GM10847 (cell line): ENCODE results near the gene FAS.
A peak's percentile ranks its signal among the peaks of the same experiment; 100 is the strongest.

Experiments
- POLR2A ChIP-seq: IDR thresholded peaks from 2 replicates; pipeline ENCODE4 v1.6.1; 2011; ENCODE audit not compliant: insufficient read length; ENCODE audit errors: extremely low read depth

FAS gene

DNA sequence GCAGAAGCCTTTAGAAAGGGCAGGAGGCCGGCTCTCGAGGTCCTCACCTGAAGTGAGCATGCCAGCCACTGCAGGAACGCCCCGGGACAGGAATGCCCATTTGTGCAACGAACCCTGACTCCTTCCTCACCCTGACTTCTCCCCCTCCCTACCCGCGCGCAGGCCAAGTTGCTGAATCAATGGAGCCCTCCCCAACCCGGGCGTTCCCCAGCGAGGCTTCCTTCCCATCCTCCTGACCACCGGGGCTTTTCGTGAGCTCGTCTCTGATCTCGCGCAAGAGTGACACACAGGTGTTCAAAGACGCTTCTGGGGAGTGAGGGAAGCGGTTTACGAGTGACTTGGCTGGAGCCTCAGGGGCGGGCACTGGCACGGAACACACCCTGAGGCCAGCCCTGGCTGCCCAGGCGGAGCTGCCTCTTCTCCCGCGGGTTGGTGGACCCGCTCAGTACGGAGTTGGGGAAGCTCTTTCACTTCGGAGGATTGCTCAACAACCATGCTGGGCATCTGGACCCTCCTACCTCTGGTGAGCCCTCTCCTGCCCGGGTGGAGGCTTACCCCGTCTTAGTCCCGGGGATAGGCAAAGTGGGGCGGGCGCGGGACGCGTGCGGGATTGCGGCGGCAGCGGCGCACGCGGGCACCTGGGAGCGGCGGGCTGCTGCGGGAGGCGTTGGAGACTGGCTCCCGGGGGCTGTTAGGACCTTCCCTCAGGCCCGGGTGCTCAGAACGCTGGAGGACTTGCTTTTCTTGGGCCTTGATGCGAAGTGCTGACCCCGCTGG is at the start of gene FAS:
Gene FAS, plus strand, starts transcription at position 415 of the 777 bp plus-strand sequence. Its CDS starts 79 bp downstream, at position 494.
- peak; percentile 71 for TF ChIP-seq POLR2A

DNA sequence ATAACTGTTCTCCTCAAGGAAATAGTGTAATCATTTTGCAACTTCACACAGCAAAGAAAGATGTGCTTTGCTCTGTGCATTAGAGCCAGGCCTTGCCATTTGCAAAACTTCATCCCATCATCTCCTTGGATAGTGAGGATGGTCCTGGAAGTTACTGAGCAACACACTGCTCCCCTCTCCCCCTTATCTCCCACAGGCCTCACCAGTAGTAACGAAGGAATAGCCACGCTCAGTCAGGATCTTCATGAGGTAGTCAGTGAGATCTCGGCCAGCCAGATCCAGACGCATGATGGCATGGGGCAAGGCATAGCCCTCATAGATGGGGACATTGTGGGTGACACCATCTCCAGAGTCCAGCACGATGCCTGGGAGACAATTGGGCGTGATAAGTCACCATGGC is 49.6 kb upstream of the FAS start:
- no peak for TF ChIP-seq POLR2A

DNA sequence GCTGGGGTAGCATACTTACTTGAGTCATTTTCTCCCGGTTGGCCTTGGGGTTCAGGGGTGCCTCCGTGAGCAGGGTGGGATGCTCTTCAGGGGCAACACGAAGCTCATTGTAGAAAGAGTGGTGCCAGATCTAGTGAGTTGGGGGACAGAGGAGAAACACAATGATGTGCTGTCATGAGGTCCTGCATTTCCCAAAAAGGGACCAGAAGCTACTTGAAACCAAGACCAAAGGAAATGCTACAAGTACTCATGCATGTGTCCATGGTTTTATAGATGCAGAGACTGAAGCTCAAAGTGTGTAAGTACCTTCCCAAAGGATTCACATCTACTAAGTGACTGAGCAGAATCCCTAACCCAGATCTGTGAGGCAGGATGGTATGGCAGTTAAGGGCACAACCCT is 46.8 kb upstream of the FAS start:
- no peak for TF ChIP-seq POLR2A

DNA sequence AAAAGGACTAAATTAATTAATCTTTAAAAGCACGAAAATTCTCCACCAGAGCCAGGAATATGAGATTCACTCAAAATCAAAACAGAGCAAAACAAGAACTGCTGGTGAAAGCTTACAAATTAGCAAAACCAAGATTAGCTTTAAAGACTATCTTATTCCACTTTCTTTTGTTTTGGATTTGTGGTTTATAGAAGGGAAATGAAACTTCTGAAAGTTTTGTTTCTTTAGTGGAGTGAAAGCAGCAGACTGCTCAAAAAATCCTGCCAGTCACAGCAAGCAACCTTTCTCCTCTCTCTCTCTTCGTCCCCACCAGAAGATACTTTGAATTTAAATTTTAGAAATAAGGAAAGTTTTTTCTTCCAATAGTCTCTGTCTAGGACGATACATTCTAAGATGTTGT is 45.8 kb upstream of the FAS start:
- TF ChIP-seq POLR2A: no peak

DNA sequence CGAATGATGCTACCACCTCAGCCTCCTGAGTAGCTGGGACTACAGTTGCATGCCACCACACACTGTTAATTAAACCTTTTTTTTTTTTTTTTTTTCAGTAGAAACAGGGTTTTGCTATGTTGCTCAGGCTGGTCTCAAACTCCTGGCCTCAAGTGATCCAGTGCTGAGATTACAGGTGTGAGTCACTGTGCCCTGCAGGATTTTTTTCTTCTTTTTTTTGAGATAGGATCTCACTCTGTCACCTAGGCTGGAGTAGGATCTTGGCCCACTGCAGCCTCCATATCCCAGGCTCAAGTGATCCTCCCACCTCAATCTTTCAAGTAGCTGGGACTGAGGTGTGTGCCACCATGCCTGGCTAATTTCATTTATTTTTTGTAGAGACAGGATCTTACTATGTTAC is 44.4 kb upstream of the FAS start:
- TF ChIP-seq POLR2A: no peak

DNA sequence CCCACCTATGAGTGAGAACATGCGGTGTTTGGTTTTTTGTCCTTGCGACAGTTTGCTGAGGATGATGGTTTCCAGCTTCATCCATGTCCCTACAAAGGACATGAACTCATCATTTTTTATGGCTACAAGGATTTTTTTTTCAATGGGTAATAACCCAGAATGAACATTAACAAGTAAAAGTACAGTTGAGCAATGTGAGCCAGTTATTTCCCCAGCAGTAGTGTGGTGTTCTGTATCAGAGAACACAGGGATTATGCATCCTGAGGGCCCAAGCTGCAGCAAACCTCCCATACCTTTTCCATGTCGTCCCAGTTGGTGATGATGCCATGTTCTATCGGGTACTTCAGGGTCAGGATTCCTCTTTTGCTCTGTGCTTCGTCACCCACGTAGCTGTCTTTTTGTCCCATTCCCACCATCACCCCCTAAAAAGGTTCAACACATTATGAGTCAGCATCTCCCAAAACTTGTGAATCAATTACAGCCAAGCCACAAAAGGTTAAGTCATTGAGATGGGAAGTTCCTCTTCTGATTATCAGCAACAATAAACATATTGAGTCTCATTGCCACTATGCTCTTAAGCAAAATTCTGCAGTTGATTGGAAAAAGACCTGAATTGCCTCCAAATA is 43.5 kb upstream of the FAS start:
- TF ChIP-seq POLR2A: no peak

DNA sequence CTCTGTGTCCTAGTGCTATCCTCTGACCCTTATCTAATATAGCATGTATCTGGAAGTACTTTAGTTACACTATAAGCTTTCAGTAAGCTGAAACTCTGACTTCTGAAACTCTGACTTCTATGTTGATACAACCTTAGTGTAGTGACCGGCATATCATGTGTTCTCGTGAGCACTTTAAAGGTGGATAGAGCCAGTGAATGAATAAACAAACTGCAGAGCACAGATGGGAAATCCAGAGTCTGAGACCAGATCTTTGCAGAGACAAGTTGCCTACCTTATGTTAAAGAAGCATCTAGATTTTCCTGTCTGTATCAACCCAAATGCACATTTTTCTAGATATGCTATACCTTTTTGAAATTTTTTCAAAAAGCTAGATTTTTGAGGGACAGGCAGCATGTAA is 41.5 kb upstream of the FAS start:
- TF ChIP-seq POLR2A: no peak

DNA sequence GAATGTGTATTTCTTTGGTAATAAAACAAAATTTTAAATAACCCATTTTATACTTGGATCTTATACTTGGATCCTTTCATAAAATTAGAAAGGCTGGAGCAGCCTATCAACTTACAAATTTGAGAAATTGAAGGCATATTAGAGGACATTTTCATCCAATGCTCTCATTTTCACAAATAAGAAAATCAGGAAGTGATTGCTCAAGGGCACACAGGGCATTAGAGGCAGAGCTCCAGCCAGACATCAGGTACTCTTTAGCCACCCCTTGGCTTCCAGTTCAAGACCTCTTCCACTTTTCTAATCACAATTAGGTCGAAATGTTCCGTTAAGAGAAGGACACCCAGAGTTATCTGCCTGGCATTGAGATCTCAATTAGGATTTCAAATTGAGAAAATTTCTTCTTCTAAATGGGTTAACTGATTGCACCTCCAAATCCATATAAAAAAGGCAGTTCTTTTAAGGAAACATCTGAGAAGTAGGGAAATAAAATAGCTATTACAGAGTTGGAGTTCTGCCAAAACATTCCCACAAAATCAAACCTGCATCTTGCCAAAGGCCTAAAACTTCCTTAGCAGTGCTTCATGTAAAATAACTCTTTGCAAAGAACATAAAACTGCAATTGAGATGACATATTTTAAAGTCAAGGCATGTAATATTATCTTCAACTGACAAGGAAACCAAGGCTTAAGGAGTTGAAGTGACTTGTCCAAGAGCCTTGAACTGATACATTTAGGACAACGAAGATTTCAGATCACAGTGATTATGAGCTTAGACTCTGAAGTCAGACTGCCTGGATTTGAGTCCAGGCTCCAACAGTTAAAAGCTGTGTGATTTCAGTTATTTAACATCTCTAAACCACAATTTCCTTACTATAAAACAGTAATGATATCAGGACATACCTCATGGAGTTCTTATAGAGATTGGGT is 40.4 kb upstream of the FAS start:
- TF ChIP-seq POLR2A: no peak

DNA sequence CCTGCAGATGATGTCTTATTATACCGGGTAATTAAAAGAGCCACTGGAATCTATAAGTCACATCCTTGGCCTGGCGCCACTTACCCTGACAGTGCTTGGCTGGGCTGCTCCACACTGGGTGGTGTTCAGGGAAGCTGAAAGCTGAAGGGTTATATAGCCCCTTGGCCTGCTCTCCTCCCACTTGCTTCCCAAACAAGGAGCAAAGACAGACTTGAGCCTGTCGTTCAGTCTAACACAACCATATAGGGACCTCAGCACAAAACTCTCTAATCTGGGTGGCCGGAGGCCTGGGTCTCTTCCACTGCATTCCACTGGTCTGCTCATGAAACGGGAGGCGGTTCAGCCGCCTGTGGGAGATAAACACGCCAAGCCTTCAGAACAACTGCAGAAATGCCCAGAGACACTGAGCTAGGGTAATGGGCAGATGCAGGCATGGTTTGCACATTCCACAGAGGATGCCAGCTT is 37.9 kb upstream of the FAS start, which contains the start of gene ACTA2:
Gene ACTA2, minus strand, starts transcription at position 127 of the 465 bp plus-strand sequence. CDS start 3,843 bp downstream, outside the sequence.
- TF ChIP-seq POLR2A: no peak

DNA sequence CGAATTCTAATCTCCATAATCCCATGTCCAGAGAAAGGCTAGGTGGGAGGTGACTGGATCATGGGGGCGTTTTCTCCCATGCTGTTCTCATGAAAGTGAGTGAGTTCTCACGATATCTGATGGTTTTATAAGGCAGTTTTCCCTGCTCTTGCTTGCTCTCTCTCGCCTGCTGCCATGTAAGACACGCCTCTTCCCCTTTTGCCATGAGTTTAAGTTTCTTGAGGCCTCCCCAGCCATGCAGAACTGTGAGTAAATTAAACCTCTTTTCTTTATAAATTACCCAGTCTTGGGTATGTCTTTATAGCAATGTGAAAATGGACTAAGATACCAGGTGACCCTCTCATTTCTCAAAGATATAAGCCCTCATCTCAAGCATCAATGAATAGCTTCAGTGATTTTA is 36.9 kb upstream of the FAS start:
- TF ChIP-seq POLR2A: no peak

DNA sequence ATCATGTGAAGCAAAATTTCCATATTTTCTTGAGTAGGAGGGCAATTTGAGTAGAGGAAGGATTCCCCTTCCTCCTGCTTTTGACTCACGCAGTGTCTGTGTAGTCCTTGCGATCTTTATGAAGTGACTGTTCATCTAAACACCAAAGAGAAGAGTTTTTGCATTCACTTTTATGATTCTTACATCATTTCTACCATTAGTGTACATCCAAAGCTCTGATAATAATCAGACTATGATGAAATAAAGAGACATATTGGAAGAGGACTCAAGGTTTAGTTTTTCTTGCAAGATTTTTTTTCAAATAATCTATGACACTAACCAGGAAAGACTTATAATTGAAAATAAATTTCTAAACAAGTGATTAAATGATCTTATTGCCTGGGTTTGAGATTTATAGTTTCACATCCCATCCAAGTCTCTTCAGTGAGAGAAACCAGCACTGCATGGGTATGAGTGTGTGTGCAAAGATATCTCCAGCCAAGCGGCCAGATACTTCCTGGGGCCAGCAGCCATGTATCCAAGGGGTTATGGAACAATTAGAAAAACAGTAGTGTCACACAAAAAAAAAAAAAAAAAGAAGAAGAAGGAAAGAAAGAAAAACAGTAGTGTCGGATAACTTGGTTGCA is 36.0 kb upstream of the FAS start:
- TF ChIP-seq POLR2A: no peak

DNA sequence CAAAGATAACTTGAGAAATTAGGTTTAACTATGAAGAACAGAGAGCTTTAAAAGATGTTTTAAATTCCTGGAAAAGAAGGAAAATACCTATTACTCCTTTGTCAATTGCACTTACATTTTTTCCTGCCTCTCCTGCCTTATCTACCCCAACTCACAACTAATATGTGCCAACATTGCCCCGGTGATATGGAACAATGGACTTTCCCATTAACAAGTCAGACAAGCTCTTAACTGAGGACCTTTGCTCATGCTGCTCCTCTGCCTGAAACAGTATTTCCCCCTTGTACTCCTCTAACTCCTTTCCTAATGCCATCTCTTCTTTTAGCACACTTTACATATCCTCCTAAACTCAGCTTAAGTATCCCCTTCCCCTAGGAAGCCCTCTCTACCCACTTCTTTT is 33.2 kb upstream of the FAS start:
- TF ChIP-seq POLR2A: no peak

DNA sequence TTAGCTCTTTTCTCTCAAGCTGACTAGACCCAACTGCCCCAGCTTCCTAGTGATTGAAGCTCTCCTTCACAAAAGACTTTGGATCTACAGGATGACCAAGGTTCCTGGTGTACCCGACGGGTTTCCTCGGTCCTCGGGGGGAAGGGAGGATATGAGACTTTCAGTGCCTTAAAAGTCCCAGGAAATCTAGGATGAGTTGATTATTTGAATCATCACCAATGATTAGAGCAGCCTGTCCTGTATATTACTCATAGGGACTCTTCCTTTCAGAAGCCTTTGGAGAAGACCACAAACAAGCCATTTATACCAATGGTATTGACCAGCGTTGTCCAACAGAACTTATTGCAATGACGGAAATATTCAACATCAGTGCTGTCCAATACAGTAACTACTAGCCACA is 31.9 kb upstream of the FAS start:
- TF ChIP-seq POLR2A: no peak

DNA sequence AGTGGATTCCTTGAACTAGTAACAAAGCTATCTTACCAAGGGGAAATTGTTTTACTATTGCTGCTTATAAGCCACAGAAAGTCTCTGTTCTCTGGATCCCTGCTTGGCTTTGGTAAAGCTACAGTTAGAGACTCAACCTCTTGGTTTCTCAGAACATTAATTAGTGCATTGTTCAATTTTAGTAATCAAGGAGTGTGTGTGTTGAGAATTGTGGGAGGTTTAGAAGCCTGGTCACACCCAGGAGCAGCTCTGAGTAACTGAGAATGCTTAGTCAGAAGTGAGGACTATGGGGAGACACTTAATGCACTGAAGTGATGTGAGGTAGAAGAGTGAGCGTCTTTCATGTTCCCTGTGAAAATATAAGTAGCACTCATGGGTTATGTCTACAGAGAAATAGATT is 29.8 kb upstream of the FAS start:
- no peak for TF ChIP-seq POLR2A

DNA sequence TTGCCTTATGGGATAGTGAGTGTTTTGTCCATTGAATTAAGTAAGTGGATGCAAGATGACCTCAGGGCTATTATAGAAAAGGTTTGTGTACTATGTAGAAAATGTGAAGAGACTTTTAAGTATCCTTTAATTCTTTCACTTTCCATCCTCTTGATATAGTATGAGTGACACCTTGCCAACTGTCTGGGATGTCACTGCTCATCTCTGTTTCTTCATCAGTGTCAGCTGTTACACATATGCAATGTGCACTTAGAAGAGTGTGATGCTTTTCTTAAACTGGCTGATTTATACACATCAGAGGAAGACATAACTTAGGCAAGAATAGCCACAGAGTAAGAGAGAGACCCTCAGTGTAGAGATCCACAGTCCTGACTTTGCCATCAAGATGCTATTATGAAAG is 29.3 kb upstream of the FAS start:
- no peak for TF ChIP-seq POLR2A
